ENCODE data around the gene GRIN2C.

- TF ChIP-seq CTCF (IDR thresholded peaks at IDR 0.05) = no peak
- TF ChIP-seq POLR2AphosphoS5 (IDR thresholded peaks at IDR 0.05) = no peak
Measured at GRCh38 chr17:74852237-74853047, 7.2 kb downstream of the GRIN2C start.

Data from sigmoid colon (tissue), 4 donors.